HUDEP-2 (cell line): Measurements from ENCODE around the gene RIPPLY3.
"Not testable (repeated sequence)": the region's sequence is repeated elsewhere in the genome, so short reads cannot be mapped to it uniquely, and the experiment has no call there.

Experiments used
- DNase-seq, 76 experiments: peaks; one replicate each; lab custom pipeline; 2025; ENCODE audit not compliant: unreplicated experiment in 76 of 76; lab: John Stamatoyannopoulos, UW

The RIPPLY3 gene

GRCh38 chr21:36980280-36981048, 26.0 kb upstream of the RIPPLY3 start:
- DNase-seq: no peak

- DNase-seq: no peak
These were observed 25.5 kb upstream of the RIPPLY3 start for GRCh38 chr21:36981049-36981391.

- no peak for DNase-seq
These were observed 24.4 kb upstream of the RIPPLY3 start for GRCh38 chr21:36981977-36982700.

- no peak for DNase-seq
These were observed 20.5 kb upstream of the RIPPLY3 start for GRCh38 chr21:36985751-36986594.

GRCh38 chr21:36987845-36988244, 18.7 kb upstream of the RIPPLY3 start:
- no peak for DNase-seq

GRCh38 chr21:36988536-36988935, 18.0 kb upstream of the RIPPLY3 start:
- DNase-seq: no peak

- DNase-seq: not testable (repeated sequence)
These were observed 17.3 kb upstream of the RIPPLY3 start for GRCh38 chr21:36989199-36989698.

- peak in 75 of 76 experiments; percentile 66 to 100 (median 94) for DNase-seq
These were observed 16.6 kb upstream of the RIPPLY3 start for GRCh38 chr21:36989699-36990507.

GRCh38 chr21:36990508-36991205, 15.8 kb upstream of the RIPPLY3 start:
- no peak for DNase-seq

GRCh38 chr21:36992671-36993070, 13.8 kb upstream of the RIPPLY3 start:
- no peak for DNase-seq

GRCh38 chr21:36994501-36995158, 11.9 kb upstream of the RIPPLY3 start:
- no peak for DNase-seq

- DNase-seq: not testable (repeated sequence)
These were observed 11.2 kb upstream of the RIPPLY3 start for GRCh38 chr21:36995285-36995684.

GRCh38 chr21:36999131-36999898, 7.2 kb upstream of the RIPPLY3 start:
- no peak for DNase-seq

GRCh38 chr21:37000381-37000780, 6.1 kb upstream of the RIPPLY3 start:
- DNase-seq: peak in 2 of 76 experiments; percentile 4 to 10

- no peak for DNase-seq
These were observed 5.1 kb upstream of the RIPPLY3 start for GRCh38 chr21:37001441-37001840.

GRCh38 chr21:37002851-37003250, 3.7 kb upstream of the RIPPLY3 start:
- not testable (repeated sequence) for DNase-seq

- DNase-seq: not testable (repeated sequence)
These were observed 2.6 kb upstream of the RIPPLY3 start for GRCh38 chr21:37003917-37004316.
